ENCODE measurements around the gene SASH1. TPM values are rescaled to one million over a fixed set of nuclear protein-coding genes. Genes with fewer than 3 reads are reported as not detected.
A peak's percentile ranks its signal among the peaks of the same experiment; 100 is the strongest.

The SASH1 gene
- total RNA-seq, 1 donor from 2014 or later = 70.2 TPM

DNA sequence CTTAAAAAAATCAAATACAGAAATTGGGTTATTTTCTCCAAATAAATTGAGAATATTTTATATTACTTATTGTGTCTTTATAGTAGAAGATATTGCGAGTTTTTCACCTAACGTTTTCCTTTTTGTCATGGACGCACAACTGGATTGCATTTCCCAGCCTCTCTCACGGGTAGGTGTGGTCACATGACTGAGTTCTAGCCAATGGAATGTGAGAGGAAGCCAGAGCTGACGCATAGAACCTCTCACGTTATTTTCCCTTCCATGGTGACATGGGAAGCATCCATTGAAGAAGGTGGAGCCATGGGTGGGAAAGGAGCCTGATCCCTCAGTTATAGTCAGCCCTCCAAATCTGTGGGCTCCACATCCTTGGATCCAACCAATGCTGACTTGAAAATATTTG is 248.2 kb downstream of the SASH1 start:
- peaks cover 0 to 7% of the 10 kb centered on the region in 2 donors for H3K4me1 ChIP-seq
- H3K4me3 ChIP-seq = no peak overlapping the region
- no peaks in the 10 kb centered on the region for H3K36me3 ChIP-seq
- no peak overlapping the region for H3K27ac ChIP-seq
- no peaks in the 10 kb centered on the region for H3K27me3 ChIP-seq
- no peak for DNase-seq (ENCODE audit: low spot score in 2 of 2)
- TF ChIP-seq, protein P1, sequence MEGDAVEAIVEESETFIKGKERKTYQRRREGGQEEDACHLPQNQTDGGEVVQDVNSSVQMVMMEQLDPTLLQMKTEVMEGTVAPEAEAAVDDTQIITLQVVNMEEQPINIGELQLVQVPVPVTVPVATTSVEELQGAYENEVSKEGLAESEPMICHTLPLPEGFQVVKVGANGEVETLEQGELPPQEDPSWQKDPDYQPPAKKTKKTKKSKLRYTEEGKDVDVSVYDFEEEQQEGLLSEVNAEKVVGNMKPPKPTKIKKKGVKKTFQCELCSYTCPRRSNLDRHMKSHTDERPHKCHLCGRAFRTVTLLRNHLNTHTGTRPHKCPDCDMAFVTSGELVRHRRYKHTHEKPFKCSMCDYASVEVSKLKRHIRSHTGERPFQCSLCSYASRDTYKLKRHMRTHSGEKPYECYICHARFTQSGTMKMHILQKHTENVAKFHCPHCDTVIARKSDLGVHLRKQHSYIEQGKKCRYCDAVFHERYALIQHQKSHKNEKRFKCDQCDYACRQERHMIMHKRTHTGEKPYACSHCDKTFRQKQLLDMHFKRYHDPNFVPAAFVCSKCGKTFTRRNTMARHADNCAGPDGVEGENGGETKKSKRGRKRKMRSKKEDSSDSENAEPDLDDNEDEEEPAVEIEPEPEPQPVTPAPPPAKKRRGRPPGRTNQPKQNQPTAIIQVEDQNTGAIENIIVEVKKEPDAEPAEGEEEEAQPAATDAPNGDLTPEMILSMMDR (IDR thresholded peaks at IDR 0.05) = no peak
- intact Hi-C loops (cut with DNase I) = no loop called here
- H3K9me3 ChIP-seq = peaks cover 0 to 17% of the 10 kb centered on the region in 2 donors

DNA sequence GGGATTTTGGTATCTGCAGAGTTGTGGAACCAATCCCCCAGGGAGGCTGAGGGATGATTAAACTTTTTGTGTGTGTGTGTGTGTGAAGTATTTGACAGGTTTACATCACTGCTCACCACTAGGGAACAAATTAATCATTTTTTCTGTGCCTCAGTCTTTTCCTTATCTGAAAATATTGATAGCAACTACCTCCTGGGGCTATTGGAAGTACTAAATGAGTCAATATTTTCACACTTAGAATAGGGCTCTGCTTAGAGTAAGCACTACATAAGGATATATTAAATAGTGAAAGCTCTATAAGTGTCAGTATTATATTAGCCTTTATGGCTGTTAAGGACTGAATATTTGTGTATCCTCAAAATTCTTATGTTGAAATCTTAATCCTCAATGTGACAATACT is 249.0 kb downstream of the SASH1 start:
- peaks cover 0 to 11% of the 10 kb centered on the region in 2 donors for H3K9me3 ChIP-seq
- no peak overlapping the region for H3K4me3 ChIP-seq
- H3K27ac ChIP-seq = no peak overlapping the region
- TF ChIP-seq, protein P1 (IDR thresholded peaks at IDR 0.05) = no peak
- peaks cover 0 to 7% of the 10 kb centered on the region in 2 donors for H3K4me1 ChIP-seq
- intact Hi-C loops (cut with DNase I) = no loop called here
- no peaks in the 10 kb centered on the region for H3K36me3 ChIP-seq
- no peak for DNase-seq (ENCODE audit: low spot score in 2 of 2)
- H3K27me3 ChIP-seq = no peaks in the 10 kb centered on the region

DNA sequence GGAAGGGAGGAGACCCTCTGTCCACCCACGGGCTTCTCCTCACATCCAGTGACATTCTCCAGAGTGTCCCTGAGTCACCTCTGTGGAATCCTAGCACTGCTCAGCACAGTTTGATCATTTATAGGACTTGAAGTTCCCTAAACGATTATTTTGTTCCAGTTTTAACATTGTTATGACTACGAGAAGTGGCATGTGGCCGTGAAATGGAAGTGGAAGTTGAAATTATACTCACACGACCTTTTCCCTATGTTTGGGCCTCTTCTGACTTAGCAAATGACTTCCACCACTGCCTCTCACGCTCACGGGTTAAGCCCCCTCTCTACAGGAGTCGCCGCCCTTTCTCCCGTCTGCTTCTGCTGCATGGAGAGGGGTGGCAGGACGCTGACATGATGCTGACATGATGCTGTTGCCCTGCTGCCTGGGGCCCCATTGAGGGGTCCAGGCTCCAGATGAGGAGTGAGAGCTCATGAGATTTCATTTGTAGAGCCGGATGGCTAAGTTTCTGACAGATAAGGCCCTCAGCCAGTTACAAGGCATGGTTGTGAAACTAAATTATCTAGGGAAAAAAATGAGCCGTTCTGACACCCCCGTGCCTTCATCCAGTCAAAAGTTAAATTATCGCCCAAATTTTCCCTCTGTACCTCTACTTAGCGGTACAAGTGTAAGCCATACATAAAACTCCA is 250.6 kb downstream of the SASH1 start:
- peaks cover 0 to 11% of the 10 kb centered on the region in 2 donors for H3K9me3 ChIP-seq
- H3K36me3 ChIP-seq = no peaks in the 10 kb centered on the region
- TF ChIP-seq, protein P1 (IDR thresholded peaks at IDR 0.05) = no peak
- no peaks in the 10 kb centered on the region for H3K27me3 ChIP-seq
- H3K4me1 ChIP-seq = peaks cover 0 to 7% of the 10 kb centered on the region in 2 donors
- no peak for DNase-seq (ENCODE audit: low spot score in 2 of 2)
- intact Hi-C loops (cut with DNase I) = no loop called here
- peak overlapping the region; percentile 11 to 31 for H3K27ac ChIP-seq
- no peak overlapping the region for H3K4me3 ChIP-seq

DNA sequence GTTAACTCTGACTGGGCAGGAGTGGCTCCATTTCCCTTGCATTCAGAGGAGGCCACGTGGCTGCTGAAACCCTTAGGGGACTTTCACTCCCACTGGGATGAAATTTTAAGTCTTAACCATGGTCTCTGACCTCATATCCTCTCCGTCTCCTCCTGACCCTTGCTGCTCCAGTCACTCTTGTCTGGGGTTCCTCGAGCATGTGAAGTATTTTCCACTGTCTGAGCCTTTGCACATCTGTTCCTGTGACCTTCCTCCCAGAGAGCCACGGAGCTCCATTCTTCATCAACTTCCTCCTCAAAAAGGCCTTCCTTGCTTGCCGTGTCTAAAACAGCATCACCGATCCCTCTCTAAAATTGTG is 251.2 kb downstream of the SASH1 start:
- Histone ChIP-seq H3K27ac (no peak overlapping the region), H3K27me3 (no peaks in the 10 kb centered on the region), H3K9me3 (peaks cover 0 to 7% of the 10 kb centered on the region in 2 donors), H3K36me3 (no peaks in the 10 kb centered on the region), H3K4me1 (peaks cover 0 to 7% of the 10 kb centered on the region in 2 donors), H3K4me3 (no peak overlapping the region)
- TF ChIP-seq, protein P1 (IDR thresholded peaks at IDR 0.05) = no peak
- no peak for DNase-seq (ENCODE audit: low spot score in 2 of 2)
- intact Hi-C loops (cut with DNase I) = no loop called here

DNA sequence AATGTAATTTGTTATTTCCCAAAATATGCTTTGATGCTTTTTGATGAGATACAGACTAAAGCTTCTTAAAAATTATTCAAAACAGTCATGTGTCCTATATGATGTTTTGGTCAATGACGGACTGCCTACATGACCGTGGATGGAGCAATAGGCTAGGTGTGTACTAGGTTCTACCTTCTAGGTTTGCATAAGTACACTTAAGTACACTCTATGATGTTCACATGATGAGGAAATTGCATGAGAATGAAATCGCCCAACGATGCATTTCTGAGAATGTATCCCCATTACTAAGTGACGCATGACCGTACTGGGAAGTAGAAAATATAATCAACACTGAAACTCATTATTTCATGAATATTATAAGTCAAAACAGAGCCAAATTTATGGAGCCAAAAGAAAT is 252.9 kb downstream of the SASH1 start:
- no peak overlapping the region for H3K27ac ChIP-seq
- H3K9me3 ChIP-seq = no peaks in the 10 kb centered on the region
- no peaks in the 10 kb centered on the region for H3K27me3 ChIP-seq
- H3K4me1 ChIP-seq = peaks cover 0 to 7% of the 10 kb centered on the region in 2 donors
- intact Hi-C loops (cut with DNase I) = no loop called here
- H3K36me3 ChIP-seq = no peaks in the 10 kb centered on the region
- TF ChIP-seq, protein P1 (IDR thresholded peaks at IDR 0.05) = no peak
- H3K4me3 ChIP-seq = no peak overlapping the region
- no peak for DNase-seq (ENCODE audit: low spot score in 2 of 2)
